GM18526 (cell line): Measurements from ENCODE around the gene KRTAP10-4.
"Not testable (repeated sequence)": the region's sequence is repeated elsewhere in the genome, so short reads cannot be mapped to it uniquely, and the experiment has no call there.

ENCODE experiments used
- POLR2A ChIP-seq: IDR thresholded peaks from 3 replicates; pipeline ENCODE4 v1.6.1; 2011; ENCODE audit not compliant: insufficient read length; ENCODE audit errors: extremely low read depth

Gene KRTAP10-4, protein sequence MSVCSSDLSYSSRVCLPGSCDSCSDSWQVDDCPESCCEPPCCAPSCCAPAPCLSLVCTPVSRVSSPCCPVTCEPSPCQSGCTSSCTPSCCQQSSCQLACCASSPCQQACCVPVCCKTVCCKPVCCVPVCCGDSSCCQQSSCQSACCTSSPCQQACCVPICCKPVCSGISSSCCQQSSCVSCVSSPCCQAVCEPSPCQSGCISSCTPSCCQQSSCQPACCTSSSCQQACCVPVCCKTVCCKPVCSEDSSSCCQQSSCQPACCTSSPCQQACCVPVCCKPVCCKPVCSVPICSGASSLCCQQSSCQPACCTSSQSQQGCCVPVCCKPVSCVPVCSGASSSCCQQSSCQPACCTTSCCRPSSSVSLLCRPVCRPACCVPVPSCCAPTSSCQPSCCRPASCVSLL

GRCh38 chr21:44573630-44574456 is at the start of gene KRTAP10-4:
TSS of gene KRTAP10-4 (plus strand) at chr21:44573729. CDS start at chr21:44573759, 30 bp downstream.
- not testable (repeated sequence) for TF ChIP-seq POLR2A

GRCh38 chr21:44524414-44525371 is 48.8 kb upstream of the KRTAP10-4 start:
- TF ChIP-seq POLR2A: no peak

- TF ChIP-seq POLR2A: no peak
Observed at GRCh38 chr21:44525391-44526095, 48.0 kb upstream of the KRTAP10-4 start.

DNA sequence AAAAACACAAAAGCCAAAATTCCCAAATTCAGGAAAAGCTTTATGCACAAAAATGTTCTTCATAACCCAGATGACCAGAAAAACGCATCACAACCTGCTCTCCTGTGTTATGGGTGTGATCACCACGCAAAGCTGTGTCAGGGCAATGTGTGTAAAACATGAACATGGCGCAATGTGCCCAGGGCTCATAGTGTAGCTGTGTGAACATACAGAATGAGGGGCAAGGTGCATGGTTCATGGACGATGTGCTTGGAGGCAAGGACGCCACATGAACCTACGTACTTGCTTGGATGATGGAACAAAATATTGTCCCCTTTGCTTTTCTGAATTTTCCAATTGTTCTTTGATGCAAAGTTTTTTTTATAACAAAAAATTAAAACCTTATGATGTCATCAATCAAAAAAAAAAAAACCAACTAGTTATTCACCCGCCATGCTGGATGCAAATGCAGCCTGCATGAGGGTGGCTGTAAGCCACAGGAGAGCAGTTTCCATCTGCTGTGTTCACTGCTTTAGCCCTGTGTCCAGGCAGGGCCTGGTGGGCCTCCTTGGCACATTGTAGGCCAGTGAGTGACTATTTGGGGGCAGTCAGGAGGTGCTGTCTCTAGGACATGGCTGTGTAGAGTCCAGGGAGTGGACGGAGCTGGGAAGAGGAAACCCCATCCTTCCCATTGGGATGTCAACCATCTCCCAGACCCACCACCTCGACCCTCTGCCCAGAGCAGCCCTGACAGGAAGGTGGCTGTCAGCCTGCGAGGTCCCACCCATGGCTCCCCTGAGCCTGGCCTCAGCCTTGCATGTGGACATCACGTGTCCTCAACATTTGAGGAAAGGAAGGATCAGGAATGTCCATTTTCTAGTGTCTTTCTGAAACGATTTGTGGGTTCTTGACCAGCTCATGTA is 47.2 kb upstream of the KRTAP10-4 start:
- TF ChIP-seq POLR2A: no peak

DNA sequence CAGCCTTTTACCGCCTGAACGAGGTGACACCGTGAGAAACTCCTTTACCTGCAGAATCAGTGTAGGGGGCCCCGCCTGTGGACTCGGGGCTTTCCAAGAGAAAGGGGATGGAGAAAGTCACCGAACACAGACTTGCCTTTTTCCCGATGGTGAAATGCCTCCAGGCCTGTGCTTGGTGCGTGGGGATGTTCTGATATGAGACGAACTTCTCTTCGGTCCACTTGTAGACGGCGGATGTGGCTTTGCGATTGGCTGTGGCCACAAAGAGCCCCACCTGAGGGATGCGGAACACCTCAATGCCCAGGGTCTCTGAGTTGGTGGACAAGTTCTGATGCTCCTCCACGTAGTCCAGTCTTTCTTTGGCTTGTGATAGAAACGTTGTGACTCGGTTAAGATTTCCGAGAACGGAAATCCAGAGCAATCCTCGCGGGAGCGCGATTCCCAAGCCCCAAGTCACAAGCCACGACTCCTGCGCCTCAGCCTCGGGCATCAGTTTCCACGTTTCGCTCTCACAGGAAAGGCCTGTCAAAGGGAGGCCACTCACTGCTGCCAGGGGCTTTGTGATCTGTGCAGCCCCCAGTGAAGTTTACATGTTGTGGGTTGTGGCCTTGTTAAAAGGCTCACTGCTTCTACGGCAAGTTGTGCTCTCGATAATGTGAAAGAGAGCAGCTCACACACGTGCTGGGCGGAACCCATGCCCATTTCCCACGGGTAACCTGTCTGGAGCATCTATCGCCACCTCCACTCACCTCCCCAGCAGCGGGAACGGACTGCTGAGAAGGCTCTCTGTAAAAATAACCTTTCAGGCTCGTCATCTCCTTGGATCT is 46.2 kb upstream of the KRTAP10-4 start:
- TF ChIP-seq POLR2A: no peak

- TF ChIP-seq POLR2A: no peak
Observed at GRCh38 chr21:44527983-44528633, 45.4 kb upstream of the KRTAP10-4 start.

DNA sequence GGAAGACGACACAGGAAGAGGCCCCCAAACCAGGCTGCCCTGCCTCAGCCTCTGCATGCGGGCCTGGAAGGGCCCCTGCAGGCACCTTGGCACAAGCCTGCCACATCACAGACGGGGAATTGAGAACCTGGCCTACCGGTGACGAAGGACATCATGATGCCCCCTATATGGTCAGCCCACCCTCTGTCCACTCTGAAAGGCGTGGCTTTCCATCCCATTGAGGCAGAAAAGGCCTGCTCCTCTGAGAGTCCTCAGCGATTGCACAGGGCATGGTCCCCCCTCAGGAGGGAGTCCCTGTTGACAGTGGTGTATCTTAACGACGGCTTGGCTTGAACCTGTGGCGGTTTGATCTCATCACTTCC is 44.9 kb upstream of the KRTAP10-4 start:
- TF ChIP-seq POLR2A: no peak

GRCh38 chr21:44529011-44529421 is 44.5 kb upstream of the KRTAP10-4 start:
- no peak for TF ChIP-seq POLR2A

GRCh38 chr21:44529503-44530125 is 43.9 kb upstream of the KRTAP10-4 start:
- TF ChIP-seq POLR2A: no peak

- TF ChIP-seq POLR2A: no peak
Observed at GRCh38 chr21:44530221-44530902, 43.2 kb upstream of the KRTAP10-4 start.
